ENCODE data around the gene CENPX.

DNA sequence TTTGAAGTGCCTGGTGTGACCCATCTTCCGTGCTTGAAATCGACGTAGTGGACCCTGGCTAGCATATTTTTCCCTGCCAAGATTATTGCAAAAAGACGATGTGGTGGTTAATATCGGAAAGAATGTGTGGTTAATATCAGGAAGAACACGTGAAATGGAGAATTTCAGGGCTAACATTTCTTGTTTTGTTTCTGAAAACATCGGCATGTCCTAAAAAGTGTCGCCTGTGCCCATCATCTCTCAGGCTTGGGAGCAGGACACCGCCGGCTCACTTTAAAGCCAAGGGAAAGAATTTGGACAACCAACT is 15.2 kb upstream of the CENPX start:
- TF ChIP-seq, protein P1, sequence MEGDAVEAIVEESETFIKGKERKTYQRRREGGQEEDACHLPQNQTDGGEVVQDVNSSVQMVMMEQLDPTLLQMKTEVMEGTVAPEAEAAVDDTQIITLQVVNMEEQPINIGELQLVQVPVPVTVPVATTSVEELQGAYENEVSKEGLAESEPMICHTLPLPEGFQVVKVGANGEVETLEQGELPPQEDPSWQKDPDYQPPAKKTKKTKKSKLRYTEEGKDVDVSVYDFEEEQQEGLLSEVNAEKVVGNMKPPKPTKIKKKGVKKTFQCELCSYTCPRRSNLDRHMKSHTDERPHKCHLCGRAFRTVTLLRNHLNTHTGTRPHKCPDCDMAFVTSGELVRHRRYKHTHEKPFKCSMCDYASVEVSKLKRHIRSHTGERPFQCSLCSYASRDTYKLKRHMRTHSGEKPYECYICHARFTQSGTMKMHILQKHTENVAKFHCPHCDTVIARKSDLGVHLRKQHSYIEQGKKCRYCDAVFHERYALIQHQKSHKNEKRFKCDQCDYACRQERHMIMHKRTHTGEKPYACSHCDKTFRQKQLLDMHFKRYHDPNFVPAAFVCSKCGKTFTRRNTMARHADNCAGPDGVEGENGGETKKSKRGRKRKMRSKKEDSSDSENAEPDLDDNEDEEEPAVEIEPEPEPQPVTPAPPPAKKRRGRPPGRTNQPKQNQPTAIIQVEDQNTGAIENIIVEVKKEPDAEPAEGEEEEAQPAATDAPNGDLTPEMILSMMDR (IDR thresholded peaks at IDR 0.05), result no peak
- TF ChIP-seq POLR2A (IDR thresholded peaks at IDR 0.05) (no peak), POLR2AphosphoS5 (IDR thresholded peaks at IDR 0.05) (no peak)

Data from transverse colon (tissue), 4 donors.